Activated CD4-positive, alpha-beta memory T cell treated with anti-CD3 and anti-CD28 coated beads for 36 hours (primary cell): ENCODE measurements around the gene WNT1. TPM values are rescaled to one million over a fixed set of nuclear protein-coding genes. Genes with fewer than 3 reads are reported as not detected.
A peak's percentile ranks its signal among the peaks of the same experiment; 100 is the strongest.

Experiments
- CTCF ChIA-PET: fragments of 350-600 bp; sonication (Branson Sonifier 250); formaldehyde crosslinking; loops from one replicate; lab custom pipeline; 2021; ENCODE audit warnings: antibody characterized with exemption, inconsistent platforms; lab: Charles Lee
- POLR2A ChIA-PET: fragments of 350-600 bp; sonication (Branson Sonifier 250); formaldehyde crosslinking; loops from one replicate; lab custom pipeline; 2021; ENCODE audit warnings: antibody characterized with exemption; lab: Charles Lee
- DNase-seq: peaks from one replicate; pipeline ENCODE4 v3.0.0-alpha.2; 2020
- H3K27ac Mint-ChIP-seq: one replicate; pipeline ENCODE4 v1.8.0; 2021; ENCODE audit warnings: mixed read lengths
- H3K27me3 Mint-ChIP-seq: one replicate; pipeline ENCODE4 v1.8.0; 2021; ENCODE audit warnings: mixed read lengths
- H3K36me3 Mint-ChIP-seq: one replicate; pipeline ENCODE4 v1.8.0; 2021; ENCODE audit warnings: mixed read lengths
- H3K4me1 Mint-ChIP-seq: one replicate; pipeline ENCODE4 v1.8.0; 2021; ENCODE audit warnings: low read depth, mixed read lengths
- H3K4me3 Mint-ChIP-seq: one replicate; pipeline ENCODE4 v1.8.0; 2021; ENCODE audit warnings: mild to moderate bottlenecking, mixed read lengths
- H3K9me3 Mint-ChIP-seq: one replicate; pipeline ENCODE4 v1.8.0; 2021; ENCODE audit warnings: mixed read lengths
- intact Hi-C: fragments of 100-400 bp; cut with micrococcal nuclease; formaldehyde crosslinking; loops from one replicate; pipeline ENCODE4 v1.15.1; 2023
- total RNA-seq, 2 experiments: library from RNA; stranded (reverse); gene quantifications; one replicate each; pipeline ENCODE4 v1.2.3, GENCODE V29; 2021

The WNT1 gene
- total RNA-seq, 2 experiments from 2014 or later: not detected

DNA sequence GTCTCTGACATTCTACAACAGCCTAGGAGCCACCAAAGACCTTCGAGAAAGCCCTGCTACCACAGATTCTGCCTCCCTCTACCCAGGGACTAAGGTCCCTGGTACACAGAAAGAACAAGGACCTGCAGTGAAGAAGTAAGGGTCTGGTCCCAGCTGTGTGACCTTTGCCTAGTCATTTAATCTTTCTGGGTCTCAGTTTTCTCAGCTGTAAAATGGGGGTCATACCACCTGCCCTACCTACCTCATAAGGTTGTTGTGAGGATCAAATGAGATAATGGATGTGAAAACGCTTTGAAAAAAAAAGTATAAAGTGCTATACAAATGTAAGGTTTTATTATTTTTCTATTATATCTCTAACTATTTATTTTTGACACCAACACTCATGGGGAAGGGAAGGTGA lies 45.7 kb downstream of the WNT1 start:
- H3K9me3 Mint-ChIP-seq: no peaks in the 10 kb centered on the region
- intact Hi-C loops: no loop called here
- no peak overlapping the region for H3K4me3 Mint-ChIP-seq
- H3K27ac Mint-ChIP-seq: no peak overlapping the region
- ChIA-PET CTCF (interaction anchor here (1.1 to 2.5 kb wide), 3 partner anchors 20 to 36 kb away, joined by 4 to 6 read pairs (median 5); no protein-coding TSS in a partner anchor), POLR2A (no interaction called here)
- H3K36me3 Mint-ChIP-seq: peaks cover 31% of the 10 kb centered on the region
- DNase-seq: no peak
- H3K4me1 Mint-ChIP-seq: peaks cover 14% of the 10 kb centered on the region
- no peaks in the 10 kb centered on the region for H3K27me3 Mint-ChIP-seq

DNA sequence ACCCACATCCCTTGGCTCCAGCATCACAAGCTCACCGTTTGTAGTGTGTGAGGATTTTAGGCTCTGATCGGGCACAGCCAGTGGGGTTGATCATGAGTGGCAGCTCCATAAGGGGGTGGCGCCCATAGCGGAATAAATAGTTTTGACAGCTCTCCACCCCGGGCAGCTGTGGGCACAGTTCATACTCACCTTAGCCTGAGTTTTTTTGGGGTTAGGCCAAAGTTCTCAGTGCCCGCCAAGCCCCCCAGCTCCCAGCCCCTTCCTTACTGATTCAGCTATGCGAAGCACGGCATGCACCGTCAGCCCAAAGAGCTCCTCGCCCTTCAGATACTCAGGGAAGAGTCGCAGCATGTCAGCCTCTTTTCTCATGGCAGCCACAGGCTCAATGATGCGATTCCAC lies 46.4 kb downstream of the WNT1 start:
- DNase-seq: no peak
- ChIA-PET POLR2A (interaction anchor here (1.1 kb wide), 1 partner anchor 19 kb away, joined by 4 read pairs; no protein-coding TSS in a partner anchor), CTCF (interaction anchor here (1.0 kb wide), 1 partner anchor 19 kb away, joined by 4 read pairs; no protein-coding TSS in a partner anchor)
- H3K4me1 Mint-ChIP-seq: peaks cover 9% of the 10 kb centered on the region
- no peaks in the 10 kb centered on the region for H3K27me3 Mint-ChIP-seq
- H3K27ac Mint-ChIP-seq: no peak overlapping the region
- intact Hi-C loops: no loop called here
- no peaks in the 10 kb centered on the region for H3K9me3 Mint-ChIP-seq
- peaks cover 37% of the 10 kb centered on the region for H3K36me3 Mint-ChIP-seq
- H3K4me3 Mint-ChIP-seq: no peak overlapping the region

DNA sequence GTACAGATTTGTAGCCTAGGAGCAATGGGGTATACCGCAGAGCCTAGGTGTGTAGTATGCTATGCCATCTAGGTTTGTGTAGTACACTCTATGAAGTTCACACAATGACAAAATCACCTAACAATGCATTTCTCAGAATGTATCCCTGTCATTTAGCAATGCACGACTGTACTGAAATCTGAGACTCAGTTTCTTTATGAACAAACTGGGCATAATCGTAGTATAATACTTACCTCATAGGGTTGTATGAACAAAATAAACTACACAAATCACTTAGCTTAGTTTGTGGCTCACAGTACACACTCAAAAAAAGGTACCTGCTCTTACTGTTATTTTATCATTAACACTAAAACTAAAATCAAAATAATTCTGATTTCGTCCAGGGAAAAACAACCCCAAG lies 47.3 kb downstream of the WNT1 start:
- peak overlapping the region; percentile 2 for H3K27ac Mint-ChIP-seq

DNA sequence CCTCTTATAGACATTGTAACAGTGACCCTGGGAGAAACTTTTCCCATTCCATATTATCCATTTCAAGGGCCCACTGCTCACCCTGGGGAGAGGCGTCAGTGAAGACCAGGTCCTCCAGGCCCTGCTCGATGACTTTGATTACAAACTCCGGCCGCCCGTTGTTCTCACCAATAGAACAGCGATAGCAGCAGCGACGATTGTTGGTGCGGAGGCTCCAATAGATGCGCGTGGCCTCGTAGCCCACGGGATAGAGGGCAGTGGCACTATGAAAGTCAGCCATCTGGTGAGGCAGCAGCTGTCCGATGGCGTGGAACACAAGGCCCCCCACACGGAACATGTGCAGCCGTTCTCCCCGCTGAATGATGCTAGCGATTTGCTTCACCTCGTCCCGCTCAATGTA lies 48.0 kb downstream of the WNT1 start:
- Mint-ChIP-seq H3K36me3 (peaks cover 44% of the 10 kb centered on the region), H3K9me3 (no peaks in the 10 kb centered on the region), H3K4me3 (no peak overlapping the region), H3K27me3 (no peaks in the 10 kb centered on the region), H3K4me1 (peaks cover 4% of the 10 kb centered on the region), H3K27ac (peak overlapping the region; percentile 2)
- ChIA-PET CTCF (no interaction called here), POLR2A (no interaction called here)
- no peak for DNase-seq
- intact Hi-C loops: no loop called here

More for the DNA sequence above, 47.3 kb downstream of the WNT1 start:
- ChIA-PET CTCF (interaction anchor here (1.0 kb wide), 1 partner anchor 18 kb away, joined by 4 read pairs; no protein-coding TSS in a partner anchor), POLR2A (interaction anchor here (1.1 kb wide), 1 partner anchor 18 kb away, joined by 4 read pairs; no protein-coding TSS in a partner anchor)
- intact Hi-C loops: no loop called here
- Mint-ChIP-seq H3K27me3 (no peaks in the 10 kb centered on the region), H3K9me3 (no peaks in the 10 kb centered on the region), H3K4me3 (no peak overlapping the region), H3K4me1 (peaks cover 4% of the 10 kb centered on the region), H3K36me3 (peaks cover 41% of the 10 kb centered on the region)
- DNase-seq: no peak

DNA sequence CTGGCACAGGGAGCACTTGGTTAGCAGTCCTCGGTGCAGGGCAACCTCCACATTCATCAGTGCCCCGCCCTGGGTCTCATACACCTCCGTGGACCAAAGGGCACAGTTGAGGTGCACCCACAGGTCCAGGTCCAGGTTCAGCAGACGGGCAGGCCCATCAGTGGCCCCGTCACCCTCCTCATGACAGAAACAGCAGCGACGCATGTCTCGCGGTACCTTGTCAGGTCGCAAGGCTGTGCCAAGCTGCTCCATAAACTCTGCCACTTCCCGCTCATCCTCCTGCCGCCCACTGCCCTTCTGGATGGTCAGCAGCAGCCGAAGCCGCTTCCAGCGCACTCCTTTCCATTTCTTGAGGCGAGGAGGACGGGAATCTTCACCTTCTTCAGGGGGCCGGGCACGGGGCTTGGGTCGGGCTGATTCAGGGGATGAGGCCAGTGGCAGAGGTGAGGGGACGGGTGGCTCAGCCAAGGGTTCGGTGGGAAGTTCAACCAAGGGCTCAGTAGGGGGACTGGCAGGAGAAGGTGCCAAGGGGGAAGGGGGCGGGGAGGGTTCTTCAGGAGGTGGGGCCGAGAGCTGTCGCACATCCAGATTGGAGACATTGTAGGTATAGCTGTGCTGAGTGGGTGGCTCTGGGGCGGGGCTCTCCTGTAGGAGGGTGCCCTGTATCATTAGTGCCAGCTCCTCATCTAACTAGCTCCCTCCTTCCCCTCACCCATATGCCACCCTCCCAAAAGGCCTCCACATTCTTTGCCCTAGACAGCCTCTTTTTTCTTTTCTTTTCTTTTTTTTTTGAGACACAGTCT lies 48.8 kb downstream of the WNT1 start:
- Mint-ChIP-seq H3K4me3 (no peak overlapping the region), H3K9me3 (no peaks in the 10 kb centered on the region), H3K27ac (no peak overlapping the region), H3K36me3 (peaks cover 44% of the 10 kb centered on the region), H3K4me1 (peaks cover 4% of the 10 kb centered on the region), H3K27me3 (no peaks in the 10 kb centered on the region)
- CTCF ChIA-PET: interaction anchor here (0.8 to 1.5 kb wide), 2 partner anchors 37 to 39 kb away, joined by 3 read pairs; no protein-coding TSS in a partner anchor
- intact Hi-C loops: no loop called here
- no peak for DNase-seq
- POLR2A ChIA-PET: no interaction called here

DNA sequence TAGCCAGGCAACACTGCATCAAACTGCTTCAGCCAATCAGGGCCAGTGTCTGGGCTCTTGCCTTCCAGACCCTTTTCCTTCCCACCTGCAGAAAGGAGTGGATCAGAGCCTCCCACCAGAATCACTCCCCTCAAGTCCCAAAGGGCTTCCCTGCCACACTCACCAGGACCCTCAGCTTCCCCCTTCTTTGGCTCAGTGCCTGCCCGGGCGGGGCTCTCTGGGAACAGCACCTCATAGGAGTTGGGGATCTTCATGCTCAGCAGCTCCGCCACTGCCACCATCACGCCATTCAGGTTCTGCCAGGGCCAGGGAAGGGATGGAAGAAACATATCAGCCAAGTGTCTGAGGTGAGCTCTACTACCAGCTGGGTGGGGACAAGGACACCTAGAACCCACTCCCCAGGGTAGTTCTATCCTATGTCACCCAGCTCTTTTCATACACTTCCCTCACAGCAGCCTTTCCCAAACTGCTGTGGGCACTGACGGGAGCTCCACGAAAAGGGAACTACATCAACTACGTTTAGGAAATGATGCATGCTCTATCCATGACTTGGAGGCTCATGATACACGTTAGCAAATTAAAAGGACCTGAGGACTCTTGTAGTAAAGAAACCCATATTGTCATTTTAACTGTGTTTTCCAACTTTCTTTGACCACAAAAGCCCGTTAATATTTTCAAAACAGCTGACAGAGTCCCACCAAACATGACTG lies 49.9 kb downstream of the WNT1 start:
- Mint-ChIP-seq H3K4me1 (peaks cover 4% of the 10 kb centered on the region), H3K9me3 (no peaks in the 10 kb centered on the region), H3K27me3 (no peaks in the 10 kb centered on the region), H3K27ac (no peak overlapping the region), H3K4me3 (no peak overlapping the region), H3K36me3 (peaks cover 46% of the 10 kb centered on the region)
- intact Hi-C loops: no loop called here
- CTCF ChIA-PET: interaction anchor here (0.8 to 6.7 kb wide), 4 partner anchors 16 to 175 kb away, joined by 3 to 33 read pairs (median 3); no protein-coding TSS in a partner anchor
- DNase-seq: no peak
- POLR2A ChIA-PET: no interaction called here

DNA sequence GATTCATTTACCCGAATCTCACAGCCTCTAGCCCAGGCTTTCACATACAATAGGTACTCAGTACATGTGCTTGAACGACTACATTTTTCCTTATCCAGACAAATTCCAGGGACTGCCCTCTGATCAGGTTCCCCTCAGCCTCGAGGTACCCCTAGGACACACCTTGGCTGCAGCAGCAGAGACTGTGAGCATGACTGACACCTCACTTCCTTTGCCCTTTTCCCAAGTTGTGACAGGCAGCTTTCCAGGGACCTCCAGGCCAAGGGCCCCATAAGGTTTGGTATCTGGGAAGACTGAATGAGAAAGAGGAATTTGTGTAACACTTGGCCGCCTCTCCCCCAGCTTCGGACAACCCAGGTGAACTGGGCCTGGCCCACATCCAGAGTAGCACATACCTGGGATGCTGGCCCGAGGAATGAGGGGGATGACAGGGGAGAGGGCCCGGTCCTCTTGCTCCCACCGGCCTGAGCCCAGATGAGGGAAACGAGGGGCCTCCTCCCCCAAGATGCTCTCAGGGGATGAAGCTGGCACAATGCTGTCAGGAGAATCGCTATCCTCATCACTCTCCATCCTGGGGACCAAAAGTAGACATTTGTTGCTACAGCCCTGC lies 50.6 kb downstream of the WNT1 start:
- peaks cover 4% of the 10 kb centered on the region for H3K4me1 Mint-ChIP-seq
- DNase-seq: no peak
- intact Hi-C loops: no loop called here
- H3K9me3 Mint-ChIP-seq: no peaks in the 10 kb centered on the region
- H3K27me3 Mint-ChIP-seq: no peaks in the 10 kb centered on the region
- no peak overlapping the region for H3K4me3 Mint-ChIP-seq
- ChIA-PET CTCF (interaction anchor here (1.0 to 6.7 kb wide), 3 partner anchors 9 to 41 kb away, joined by 4 to 33 read pairs (median 4); partner anchors contain the start of gene RHEBL1), POLR2A (no interaction called here)
- H3K36me3 Mint-ChIP-seq: peaks cover 47% of the 10 kb centered on the region
- H3K27ac Mint-ChIP-seq: no peak overlapping the region

DNA sequence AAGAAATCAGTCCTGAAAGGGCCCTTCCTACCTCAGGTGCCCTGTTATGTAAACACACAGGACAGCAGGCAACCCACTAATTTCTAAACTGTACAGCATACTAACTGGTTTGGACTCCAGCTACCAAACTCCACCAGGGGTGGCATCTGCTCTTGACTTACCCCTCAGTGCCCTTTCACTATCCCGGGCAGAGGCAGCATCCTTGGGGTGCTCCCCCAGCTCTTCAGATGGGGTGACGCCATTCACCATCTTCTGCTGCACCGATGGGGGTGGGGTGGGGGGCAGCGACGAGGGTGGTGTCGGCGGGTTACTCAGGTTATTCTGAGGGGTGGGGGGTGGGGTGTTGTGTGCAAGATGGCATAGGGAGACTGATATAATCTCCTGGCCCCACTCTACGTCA lies 52.0 kb downstream of the WNT1 start:
- Mint-ChIP-seq H3K27me3 (no peaks in the 10 kb centered on the region), H3K27ac (no peak overlapping the region), H3K4me1 (peaks cover 4% of the 10 kb centered on the region), H3K9me3 (no peaks in the 10 kb centered on the region), H3K36me3 (peaks cover 50% of the 10 kb centered on the region), H3K4me3 (no peak overlapping the region)
- intact Hi-C loops: no loop called here
- ChIA-PET CTCF (interaction anchor here (0.7 to 6.7 kb wide), 7 partner anchors 10 to 205 kb away, joined by 3 to 33 read pairs (median 4); partner anchors contain the start of gene RHEBL1), POLR2A (interaction anchor here (1.4 kb wide), 1 partner anchor 101 kb away, joined by 4 read pairs; the partner anchor contains the start of gene TUBA1B)
- no peak for DNase-seq

DNA sequence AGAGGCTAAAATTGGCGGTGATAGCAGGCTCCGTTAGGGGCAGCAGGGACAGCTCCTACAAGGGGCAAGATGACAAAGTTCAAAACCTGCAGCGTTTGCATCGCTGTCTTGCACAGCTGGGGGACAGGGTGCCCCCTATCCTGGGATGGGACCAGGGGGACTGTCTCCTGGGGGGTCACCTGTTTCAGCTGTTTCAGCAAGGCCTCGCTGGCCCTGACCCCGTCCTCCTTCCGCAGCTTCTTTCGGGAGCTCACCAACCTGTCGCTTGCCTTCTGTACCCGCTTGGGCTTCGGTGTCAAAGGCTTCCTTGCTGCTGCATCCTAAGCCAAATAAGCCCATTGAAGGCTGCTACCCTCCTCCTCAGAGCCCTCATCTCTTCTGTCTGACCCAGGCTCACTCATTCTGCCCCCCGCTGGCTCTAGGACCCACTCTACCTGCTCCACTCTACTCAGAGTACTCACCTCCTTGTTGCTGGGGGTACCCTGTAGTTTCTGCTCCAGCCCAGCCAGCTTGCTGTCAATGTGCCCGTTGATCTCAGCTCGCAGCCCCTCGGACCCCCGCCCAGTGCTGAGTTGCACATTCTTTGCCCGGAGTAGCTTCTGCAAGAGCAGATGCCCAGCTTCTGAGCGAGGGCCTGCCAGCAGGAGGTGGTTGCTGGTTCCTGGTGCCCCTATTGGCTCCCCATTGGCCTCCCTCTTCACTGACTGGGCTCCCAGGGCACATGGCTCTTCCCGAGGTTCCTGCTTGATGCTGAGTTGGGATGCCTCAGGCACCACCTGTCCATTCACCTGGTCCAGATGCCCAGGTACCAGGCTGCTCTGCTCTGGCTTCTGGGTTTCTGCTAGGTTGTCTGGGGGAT lies 52.8 kb downstream of the WNT1 start:
- ChIA-PET POLR2A (interaction anchor here (1.4 kb wide), 1 partner anchor 100 kb away, joined by 4 read pairs; the partner anchor contains the start of gene TUBA1B), CTCF (interaction anchor here (0.9 to 6.7 kb wide), 5 partner anchors 13 to 204 kb away, joined by 3 to 33 read pairs (median 4); no protein-coding TSS in a partner anchor)
- no peaks in the 10 kb centered on the region for H3K27me3 Mint-ChIP-seq
- H3K36me3 Mint-ChIP-seq: peaks cover 47% of the 10 kb centered on the region
- no peak for DNase-seq
- H3K4me1 Mint-ChIP-seq: peaks cover under 1% of the 10 kb centered on the region
- no peaks in the 10 kb centered on the region for H3K9me3 Mint-ChIP-seq
- intact Hi-C loops: no loop called here
- H3K4me3 Mint-ChIP-seq: no peak overlapping the region
- H3K27ac Mint-ChIP-seq: no peak overlapping the region

DNA sequence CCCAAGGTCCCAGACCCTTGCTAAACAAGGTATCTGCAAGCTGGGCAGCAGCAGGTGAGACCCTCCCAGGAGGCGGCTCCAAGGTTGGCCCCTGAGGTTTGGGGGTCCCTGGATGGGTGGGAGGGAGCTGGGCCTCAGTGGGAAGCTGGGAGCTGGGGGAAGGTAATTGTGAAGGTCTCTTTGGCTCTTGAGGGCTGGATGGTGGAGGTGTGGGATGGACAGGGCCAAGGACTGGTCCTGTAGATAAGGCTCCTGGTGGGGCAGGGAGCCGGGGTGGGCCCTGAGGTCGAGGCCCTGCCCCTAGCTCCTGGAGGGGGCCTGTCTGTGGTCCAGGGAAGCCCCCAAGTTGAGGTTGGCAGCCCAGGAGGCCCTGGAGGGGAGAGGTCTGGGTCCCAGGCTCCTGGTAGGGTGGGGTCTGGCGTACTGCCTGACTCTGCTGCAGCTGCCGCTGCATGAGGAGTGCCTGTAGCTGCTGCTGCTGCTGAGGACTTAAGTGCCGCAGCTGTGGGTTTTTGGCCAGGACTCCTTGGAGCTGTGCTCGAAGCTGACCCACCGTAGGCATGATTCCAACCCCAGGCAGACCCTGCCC lies 53.5 kb downstream of the WNT1 start:
- CTCF ChIA-PET: interaction anchor here (0.9 to 6.7 kb wide), 3 partner anchors 12 to 66 kb away, joined by 3 to 33 read pairs (median 3); no protein-coding TSS in a partner anchor
- Mint-ChIP-seq H3K36me3 (peaks cover 45% of the 10 kb centered on the region), H3K27ac (no peak overlapping the region)

More for the DNA sequence above, 53.5 kb downstream of the WNT1 start:
- no peaks in the 10 kb centered on the region for H3K4me1 Mint-ChIP-seq
- DNase-seq: no peak
- intact Hi-C loops: no loop called here
- H3K9me3 Mint-ChIP-seq: no peaks in the 10 kb centered on the region
- no peaks in the 10 kb centered on the region for H3K27me3 Mint-ChIP-seq
- POLR2A ChIA-PET: no interaction called here
- no peak overlapping the region for H3K4me3 Mint-ChIP-seq
